Measurements from ENCODE around the gene GAK.

DNA sequence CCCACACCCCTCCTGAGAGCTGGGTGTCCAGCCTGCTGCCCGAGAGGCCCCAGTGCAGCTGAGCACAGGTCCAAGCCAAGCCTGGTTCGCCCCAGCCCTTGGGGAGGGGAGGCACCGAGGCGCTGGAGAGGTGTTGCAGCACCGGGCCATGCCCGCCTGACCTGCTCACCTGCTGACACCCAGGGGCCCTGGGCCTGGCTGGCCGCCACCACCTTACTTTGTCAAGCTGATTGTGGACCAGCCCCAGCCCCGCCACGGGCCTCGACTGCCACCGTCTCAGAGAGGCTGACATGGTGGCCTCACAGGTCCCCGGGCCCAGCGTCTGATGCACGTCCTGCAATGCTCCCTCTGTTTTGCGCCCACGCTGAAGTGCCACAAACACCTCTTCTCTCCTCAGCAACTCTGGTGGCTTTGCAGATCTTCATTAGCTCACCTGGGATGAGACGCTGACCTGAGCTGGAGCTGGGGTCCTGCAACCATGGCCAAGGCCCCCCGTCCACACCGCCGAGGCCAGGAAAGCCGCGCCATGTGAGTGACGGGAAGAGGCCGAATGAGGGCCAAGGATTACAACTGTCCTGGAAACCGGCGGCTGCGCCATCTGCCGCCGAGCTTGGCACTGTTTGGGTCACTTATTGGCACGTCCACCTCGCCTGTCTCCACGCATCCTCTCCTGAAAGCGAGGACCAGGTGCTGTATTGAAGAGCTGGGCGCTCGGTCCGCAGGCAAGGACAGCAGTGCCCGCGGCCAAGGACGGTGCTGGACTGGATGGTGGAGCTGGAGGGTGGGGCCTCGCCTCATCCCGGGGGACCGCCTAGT, 113.8 kb downstream of the GAK start:
- TF ChIP-seq, protein P1, sequence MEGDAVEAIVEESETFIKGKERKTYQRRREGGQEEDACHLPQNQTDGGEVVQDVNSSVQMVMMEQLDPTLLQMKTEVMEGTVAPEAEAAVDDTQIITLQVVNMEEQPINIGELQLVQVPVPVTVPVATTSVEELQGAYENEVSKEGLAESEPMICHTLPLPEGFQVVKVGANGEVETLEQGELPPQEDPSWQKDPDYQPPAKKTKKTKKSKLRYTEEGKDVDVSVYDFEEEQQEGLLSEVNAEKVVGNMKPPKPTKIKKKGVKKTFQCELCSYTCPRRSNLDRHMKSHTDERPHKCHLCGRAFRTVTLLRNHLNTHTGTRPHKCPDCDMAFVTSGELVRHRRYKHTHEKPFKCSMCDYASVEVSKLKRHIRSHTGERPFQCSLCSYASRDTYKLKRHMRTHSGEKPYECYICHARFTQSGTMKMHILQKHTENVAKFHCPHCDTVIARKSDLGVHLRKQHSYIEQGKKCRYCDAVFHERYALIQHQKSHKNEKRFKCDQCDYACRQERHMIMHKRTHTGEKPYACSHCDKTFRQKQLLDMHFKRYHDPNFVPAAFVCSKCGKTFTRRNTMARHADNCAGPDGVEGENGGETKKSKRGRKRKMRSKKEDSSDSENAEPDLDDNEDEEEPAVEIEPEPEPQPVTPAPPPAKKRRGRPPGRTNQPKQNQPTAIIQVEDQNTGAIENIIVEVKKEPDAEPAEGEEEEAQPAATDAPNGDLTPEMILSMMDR (IDR thresholded peaks at IDR 0.05): no peak
- no peak for TF ChIP-seq POLR2AphosphoS5 (IDR thresholded peaks at IDR 0.05)

Measured in esophagus muscularis mucosa (tissue), 3 donors.